OCI-LY1 (cell line): ENCODE measurements around the gene TRMU.

Experiments used
- CTCF ChIP-seq: fragments of 200-600 bp; sonication (generic), shearing (Covaris generic); IDR thresholded peaks from 2 replicates; pipeline ENCODE4 v1.5.1; 2017; ENCODE audit warnings: mild to moderate bottlenecking, antibody characterized with exemption, low read length, moderate library complexity, mixed read lengths
- EZH2 ChIP-seq: fragments of 200-600 bp; sonication (generic), shearing (Covaris generic); IDR thresholded peaks from 2 replicates; pipeline ENCODE4 v1.8.0; 2017; ENCODE audit warnings: borderline replicate concordance, mixed run types, mild to moderate bottlenecking, antibody characterized with exemption, low read length, moderate library complexity, mixed read lengths

DNA sequence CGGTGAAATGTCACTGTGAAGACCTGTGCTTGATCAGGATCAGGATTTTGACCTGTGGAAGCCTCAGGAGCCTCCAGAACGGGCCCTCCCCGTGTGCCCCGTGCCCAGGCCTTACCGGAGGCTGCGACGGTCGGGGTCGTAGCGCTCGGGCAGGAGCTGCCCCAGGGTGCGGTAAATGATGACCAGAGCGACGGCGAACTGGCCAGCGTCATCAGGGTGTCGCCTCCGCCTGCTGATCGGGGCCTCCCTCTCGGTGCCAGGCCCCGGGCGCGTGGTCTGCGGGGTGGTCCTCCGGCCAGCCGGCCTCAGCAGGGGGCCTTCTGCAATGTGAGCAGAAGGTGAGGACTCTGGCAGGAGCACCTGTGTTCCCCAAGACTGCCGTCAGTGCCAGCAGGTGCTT is 46.2 kb downstream of the TRMU start:
- TF ChIP-seq CTCF (no peak), EZH2 (no peak)
